Posterior vena cava (tissue), 2 donors: ENCODE measurements around the gene ATP13A4. TPM values are rescaled to one million over a fixed set of nuclear protein-coding genes. Genes with fewer than 3 reads are reported as not detected.
"Not testable (repeated sequence)": the region's sequence is repeated elsewhere in the genome, so short reads cannot be mapped to it uniquely, and the experiment has no call there.

Experiments
- DNase-seq: peaks from one replicate; pipeline ENCODE4 v3.0.0-alpha.2; 2020; ENCODE audit warnings: low spot score
- intact Hi-C, 2 donors: fragments of 100-400 bp; cut with DNase I; formaldehyde crosslinking; loops; one replicate each; pipeline versions ENCODE4 v1.14.1 to v1.14.2; 2022 to 2023
- total RNA-seq, 2 donors: library from RNA; stranded (reverse); fragmentation: NEBNext Ultra II Directional; extraction: Animal tissue kit (Norgen Biotek cat#: 25700); gene quantifications; one replicate each; pipeline ENCODE4 v1.2.1, GENCODE V29; 2021
- donor health status: DM: yes; HTN: yes; CAD: no.
- donor health status: DM: yes; HTN: yes; CAD: no.

The ATP13A4 gene
- total RNA-seq, 2 donors from 2014 or later = 0.14 to 0.33 TPM

- intact Hi-C loops = no loop called here
- DNase-seq = no peak
These were observed 14.4 kb upstream of the ATP13A4 start for GRCh38 chr3:193569119-193569518.

GRCh38 chr3:193564012-193564411 is 9.3 kb upstream of the ATP13A4 start:
- intact Hi-C loops = no loop called here
- DNase-seq = no peak

GRCh38 chr3:193563426-193563825 is 8.7 kb upstream of the ATP13A4 start:
- intact Hi-C loops = no loop called here
- DNase-seq = no peak

GRCh38 chr3:193560870-193561269 is 6.2 kb upstream of the ATP13A4 start:
- intact Hi-C loops = no loop called here
- DNase-seq = no peak

GRCh38 chr3:193560091-193560490 is 5.4 kb upstream of the ATP13A4 start:
- no peak for DNase-seq
- intact Hi-C loops = no loop called here

GRCh38 chr3:193559100-193559499 is 4.4 kb upstream of the ATP13A4 start:
- DNase-seq = no peak
- intact Hi-C loops = no loop called here

- intact Hi-C loops = no loop called here
- DNase-seq = no peak
These were observed 2.1 kb upstream of the ATP13A4 start for GRCh38 chr3:193556841-193557240.

GRCh38 chr3:193553586-193553985 is 1.1 kb downstream of the ATP13A4 start:
- DNase-seq = no peak
- intact Hi-C loops = loop anchor here in 1 of 2 donors (5.0 kb wide), 1 partner anchor 1951 kb away; no protein-coding TSS in a partner anchor

- intact Hi-C loops = loop anchor here in 1 of 2 donors (1.0 to 5.0 kb wide), 2 partner anchors 22 to 1951 kb away; no protein-coding TSS in a partner anchor
- no peak for DNase-seq
These were observed 1.8 kb downstream of the ATP13A4 start for GRCh38 chr3:193552923-193553322.

GRCh38 chr3:193548406-193548805 is 6.3 kb downstream of the ATP13A4 start:
- no peak for DNase-seq
- intact Hi-C loops = loop anchor here in 1 of 2 donors (10.0 kb wide), 1 partner anchor 1294 kb away; no protein-coding TSS in a partner anchor

- no peak for DNase-seq
- intact Hi-C loops = loop anchor here in 1 of 2 donors (10.0 kb wide), 1 partner anchor 1291 kb away; no protein-coding TSS in a partner anchor
These were observed 8.6 kb downstream of the ATP13A4 start for GRCh38 chr3:193546129-193546528.

- DNase-seq = no peak
- intact Hi-C loops = loop anchor here in 1 of 2 donors (10.0 kb wide), 1 partner anchor 1291 kb away; no protein-coding TSS in a partner anchor
These were observed 9.4 kb downstream of the ATP13A4 start for GRCh38 chr3:193545304-193545703.

- intact Hi-C loops = loop anchor here in 1 of 2 donors (10.0 kb wide), 1 partner anchor 1289 kb away; no protein-coding TSS in a partner anchor
- DNase-seq = no peak
These were observed 10.4 kb downstream of the ATP13A4 start for GRCh38 chr3:193544289-193544688.

GRCh38 chr3:193530231-193531165 is 24.2 kb downstream of the ATP13A4 start:
- intact Hi-C loops = no loop called here
- DNase-seq = no peak

- intact Hi-C loops = loop anchor here in 1 of 2 donors (5.0 kb wide), 1 partner anchor 219 kb away; no protein-coding TSS in a partner anchor
These were observed 28.6 kb downstream of the ATP13A4 start for GRCh38 chr3:193526085-193526484.

GRCh38 chr3:193522473-193522872 is 32.2 kb downstream of the ATP13A4 start:
- intact Hi-C loops = no loop called here
- no peak for DNase-seq

More at GRCh38 chr3:193526085-193526484, 28.6 kb downstream of the ATP13A4 start:
- not testable (repeated sequence) for DNase-seq

- intact Hi-C loops = no loop called here
- no peak for DNase-seq
These were observed 34.0 kb downstream of the ATP13A4 start for GRCh38 chr3:193520738-193521137.

- DNase-seq = no peak
- intact Hi-C loops = no loop called here
These were observed 38.7 kb downstream of the ATP13A4 start for GRCh38 chr3:193515966-193516365.

GRCh38 chr3:193510154-193510553 is 44.5 kb downstream of the ATP13A4 start:
- intact Hi-C loops = no loop called here
- no peak for DNase-seq
